AG04449 (cell line): ENCODE results near the gene TIMM17A.

ENCODE experiments used
- CTCF ChIA-PET: fragments of 350-600 bp; formaldehyde crosslinking; extraction: SDS; loops from one replicate; lab custom pipeline; 2021; ENCODE audit warnings: antibody characterized with exemption; lab: Yijun Ruan, JAX
- POLR2A ChIA-PET: fragments of 400-600, 350-600 bp; formaldehyde crosslinking; extraction: SDS; loops from one replicate; lab custom pipeline; 2020; ENCODE audit warnings: antibody characterized with exemption, inconsistent platforms; lab: Yijun Ruan, JAX
- DNase-seq: peaks from one replicate; pipeline ENCODE4 v3.0.0-alpha.2; 2010; ENCODE audit warnings: low read depth, low spot score
- H3K4me3 ChIP-seq: 2 replicates; pipeline ENCODE4 v1.5.1; 2011; ENCODE audit warnings: low read depth, mild to moderate bottlenecking, control low read depth, low read length
- CTCF ChIP-seq: IDR thresholded peaks from one replicate; pipeline ENCODE4 v1.5.1; 2011; ENCODE audit warnings: mild to moderate bottlenecking, moderate library complexity, low read length, control low read depth, inconsistent platforms; ENCODE audit not compliant: insufficient read depth; ENCODE audit errors: missing control alignments

The TIMM17A gene

GRCh38 chr1:202012544-202013478, 57.5 kb downstream of the TIMM17A start:
- no peak for DNase-seq
- POLR2A ChIA-PET: no interaction called here
- TF ChIP-seq CTCF: no peak
- no peak overlapping the region for H3K4me3 ChIP-seq
- CTCF ChIA-PET: interaction anchor here (1.1 to 24.4 kb wide), 5 partner anchors 10 to 121 kb away, joined by 4 to 956 read pairs (median 157); partner anchors contain the start of gene GPR37L1

- ChIA-PET POLR2A (no interaction called here), CTCF (interaction anchor here (1.0 to 24.4 kb wide), 5 partner anchors 11 to 120 kb away, joined by 4 to 956 read pairs (median 157); partner anchors contain the start of gene GPR37L1)
- DNase-seq: no peak
- H3K4me3 ChIP-seq: no peak overlapping the region
- TF ChIP-seq CTCF: no peak
Observed at GRCh38 chr1:202013603-202014002, 58.3 kb downstream of the TIMM17A start.

- H3K4me3 ChIP-seq: no peak overlapping the region
- POLR2A ChIA-PET: no interaction called here
- CTCF ChIA-PET: interaction anchor here (1.0 to 24.4 kb wide), 6 partner anchors 11 to 141 kb away, joined by 3 to 956 read pairs (median 81); partner anchors contain the start of gene GPR37L1
- no peak for TF ChIP-seq CTCF
- DNase-seq: no peak
Observed at GRCh38 chr1:202014060-202014459, 58.8 kb downstream of the TIMM17A start.

- ChIA-PET POLR2A (interaction anchor here (0.9 kb wide), 1 partner anchor 20 kb away, joined by 3 read pairs; no protein-coding TSS in a partner anchor), CTCF (interaction anchor here (0.6 to 24.4 kb wide), 8 partner anchors 13 to 140 kb away, joined by 3 to 956 read pairs (median 4); partner anchors contain the start of gene GPR37L1)
- no peak overlapping the region for H3K4me3 ChIP-seq
- no peak for DNase-seq
- TF ChIP-seq CTCF: no peak
Observed at GRCh38 chr1:202014915-202015661, 59.8 kb downstream of the TIMM17A start.

GRCh38 chr1:202015662-202015937, 60.3 kb downstream of the TIMM17A start:
- CTCF ChIA-PET: interaction anchor here (0.6 to 24.4 kb wide), 4 partner anchors 13 to 118 kb away, joined by 4 to 956 read pairs (median 168); partner anchors contain the start of gene GPR37L1
- POLR2A ChIA-PET: no interaction called here
- no peak for DNase-seq
- H3K4me3 ChIP-seq: no peak overlapping the region
- TF ChIP-seq CTCF: no peak
